Activated CD4-positive, alpha-beta T cell treated with anti-CD3 and anti-CD28 coated beads, Interleukin-2, amount 50 U/mL, for 1 hour (primary cell): Measurements from ENCODE around the gene URAD.
"Not testable (repeated sequence)": the region's sequence is repeated elsewhere in the genome, so short reads cannot be mapped to it uniquely, and the experiment has no call there.

Source experiments
- DNase-seq: peaks from one replicate; pipeline ENCODE4 v3.0.0-alpha.2; 2020

The URAD gene

GRCh38 chr13:27988520-27988919, at the start of gene URAD:
Gene URAD (minus strand): TSS chr13:27988693. CDS start chr13:27988637, 56 bp downstream.
- DNase-seq = no peak

GRCh38 chr13:28037399-28037798, 48.9 kb upstream of the URAD start:
- no peak for DNase-seq

GRCh38 chr13:28035146-28035782, 46.8 kb upstream of the URAD start:
- no peak for DNase-seq

- no peak for DNase-seq
Observed at GRCh38 chr13:28033894-28034655, 45.6 kb upstream of the URAD start.

GRCh38 chr13:28032438-28032837, 43.9 kb upstream of the URAD start:
- not testable (repeated sequence) for DNase-seq

- DNase-seq = no peak
Observed at GRCh38 chr13:28031896-28032288, 43.4 kb upstream of the URAD start.

- DNase-seq = no peak
Observed at GRCh38 chr13:28031220-28031895, 42.9 kb upstream of the URAD start.

GRCh38 chr13:28027607-28028364, 39.3 kb upstream of the URAD start:
- no peak for DNase-seq

- DNase-seq = no peak
Observed at GRCh38 chr13:28027071-28027470, 38.6 kb upstream of the URAD start.

GRCh38 chr13:28026508-28026907, 38.0 kb upstream of the URAD start:
- DNase-seq = no peak

GRCh38 chr13:28022848-28023518, 34.5 kb upstream of the URAD start:
- no peak for DNase-seq

GRCh38 chr13:28014301-28014700, 25.8 kb upstream of the URAD start:
- DNase-seq = no peak

GRCh38 chr13:28013482-28013881, 25.0 kb upstream of the URAD start:
- DNase-seq = no peak

GRCh38 chr13:28012896-28013295, 24.4 kb upstream of the URAD start:
- DNase-seq = no peak

- DNase-seq = no peak
Observed at GRCh38 chr13:28012383-28012782, 23.9 kb upstream of the URAD start.

- no peak for DNase-seq
Observed at GRCh38 chr13:28010046-28010445, 21.6 kb upstream of the URAD start.

- not testable (repeated sequence) for DNase-seq
Observed at GRCh38 chr13:28005016-28005415, 16.5 kb upstream of the URAD start.

- no peak for DNase-seq
Observed at GRCh38 chr13:28002886-28003698, 14.6 kb upstream of the URAD start.

GRCh38 chr13:28001837-28002473, 13.5 kb upstream of the URAD start:
- no peak for DNase-seq

GRCh38 chr13:28001049-28001448, 12.6 kb upstream of the URAD start:
- DNase-seq = no peak

GRCh38 chr13:28000567-28000966, 12.1 kb upstream of the URAD start:
- no peak for DNase-seq
